Skeletal muscle satellite cell (primary cell): ENCODE data around the gene SSTR5.

Source experiments
- H3K27me3 ChIP-seq: 2 replicates; pipeline ENCODE4 v1.7.0; 2013; ENCODE audit warnings: low read length; ENCODE audit not compliant: control insufficient read depth, insufficient read depth
- H3K36me3 ChIP-seq: 2 replicates; pipeline ENCODE4 v1.7.0; 2013; ENCODE audit warnings: mild to moderate bottlenecking, control low read depth, low read length; ENCODE audit not compliant: insufficient read depth
- H3K4me1 ChIP-seq: 2 replicates; pipeline ENCODE4 v1.7.0; 2013; ENCODE audit warnings: low read length; ENCODE audit not compliant: control insufficient read depth, insufficient read depth
- H3K4me2 ChIP-seq: 2 replicates; pipeline ENCODE4 v1.7.0; 2013; ENCODE audit warnings: mild to moderate bottlenecking, low read length
- H3K4me3 ChIP-seq: 2 replicates; pipeline ENCODE4 v1.7.0; 2013; ENCODE audit warnings: low read length
- H3K9ac ChIP-seq: 2 replicates; pipeline ENCODE4 v1.7.0; 2013; ENCODE audit warnings: mild to moderate bottlenecking, low read depth, low read length, moderate library complexity
- H3K9me3 ChIP-seq: replicated peaks from 2 replicates; pipeline ENCODE4 v1.7.0; 2013; ENCODE audit warnings: mild to moderate bottlenecking, control low read depth, low read length

The SSTR5 gene

DNA sequence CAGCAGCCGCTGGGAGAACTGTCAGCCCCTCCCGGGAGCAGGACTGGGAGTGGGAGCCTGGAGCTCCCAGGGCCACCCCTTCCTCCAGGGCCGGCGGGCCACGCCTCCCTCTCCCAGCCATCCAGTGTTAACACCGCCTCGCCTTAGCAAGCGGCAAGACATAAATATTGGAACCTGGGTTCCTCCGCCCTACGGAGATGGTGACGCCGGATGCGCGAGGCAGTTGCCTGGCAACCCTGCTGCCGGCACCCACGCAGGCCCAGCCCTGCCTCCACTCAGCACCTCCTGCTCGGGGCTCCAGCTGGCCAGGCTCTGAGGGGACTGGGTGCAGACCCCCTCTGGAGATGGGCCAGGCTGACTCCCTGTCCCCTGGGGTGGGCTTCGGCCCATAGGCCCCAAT lies 52.9 kb downstream of the SSTR5 start:
- Histone ChIP-seq H3K27me3 (peaks cover 4% of the 10 kb centered on the region), H3K4me1 (no peaks in the 10 kb centered on the region), H3K9ac (no peak overlapping the region), H3K9me3 (no peaks in the 10 kb centered on the region), H3K4me2 (no peak overlapping the region), H3K4me3 (no peak overlapping the region), H3K36me3 (no peaks in the 10 kb centered on the region)

- Histone ChIP-seq H3K36me3 (no peaks in the 10 kb centered on the region), H3K4me3 (no peak overlapping the region), H3K9me3 (no peaks in the 10 kb centered on the region), H3K27me3 (peaks cover 4% of the 10 kb centered on the region), H3K9ac (no peak overlapping the region), H3K4me2 (no peak overlapping the region), H3K4me1 (no peaks in the 10 kb centered on the region)
Observed at GRCh38 chr16:1126044-1126443, 53.5 kb downstream of the SSTR5 start.

- peaks cover 4% of the 10 kb centered on the region for H3K27me3 ChIP-seq
- H3K9ac ChIP-seq: no peak overlapping the region
- H3K36me3 ChIP-seq: no peaks in the 10 kb centered on the region
- H3K9me3 ChIP-seq: no peaks in the 10 kb centered on the region
- no peaks in the 10 kb centered on the region for H3K4me1 ChIP-seq
- H3K4me3 ChIP-seq: no peak overlapping the region
- H3K4me2 ChIP-seq: no peak overlapping the region
Observed at GRCh38 chr16:1126586-1126985, 54.0 kb downstream of the SSTR5 start.

GRCh38 chr16:1127101-1127500 lies 54.6 kb downstream of the SSTR5 start:
- no peaks in the 10 kb centered on the region for H3K4me1 ChIP-seq
- no peaks in the 10 kb centered on the region for H3K36me3 ChIP-seq
- H3K27me3 ChIP-seq: peaks cover 4% of the 10 kb centered on the region
- no peak overlapping the region for H3K4me2 ChIP-seq
- H3K4me3 ChIP-seq: no peak overlapping the region
- H3K9ac ChIP-seq: no peak overlapping the region
- no peaks in the 10 kb centered on the region for H3K9me3 ChIP-seq

- Histone ChIP-seq H3K4me1 (no peaks in the 10 kb centered on the region), H3K4me2 (no peak overlapping the region), H3K27me3 (peaks cover under 1% of the 10 kb centered on the region), H3K4me3 (no peak overlapping the region), H3K9ac (no peak overlapping the region), H3K36me3 (no peaks in the 10 kb centered on the region), H3K9me3 (no peaks in the 10 kb centered on the region)
Observed at GRCh38 chr16:1127971-1128715, 55.6 kb downstream of the SSTR5 start.

DNA sequence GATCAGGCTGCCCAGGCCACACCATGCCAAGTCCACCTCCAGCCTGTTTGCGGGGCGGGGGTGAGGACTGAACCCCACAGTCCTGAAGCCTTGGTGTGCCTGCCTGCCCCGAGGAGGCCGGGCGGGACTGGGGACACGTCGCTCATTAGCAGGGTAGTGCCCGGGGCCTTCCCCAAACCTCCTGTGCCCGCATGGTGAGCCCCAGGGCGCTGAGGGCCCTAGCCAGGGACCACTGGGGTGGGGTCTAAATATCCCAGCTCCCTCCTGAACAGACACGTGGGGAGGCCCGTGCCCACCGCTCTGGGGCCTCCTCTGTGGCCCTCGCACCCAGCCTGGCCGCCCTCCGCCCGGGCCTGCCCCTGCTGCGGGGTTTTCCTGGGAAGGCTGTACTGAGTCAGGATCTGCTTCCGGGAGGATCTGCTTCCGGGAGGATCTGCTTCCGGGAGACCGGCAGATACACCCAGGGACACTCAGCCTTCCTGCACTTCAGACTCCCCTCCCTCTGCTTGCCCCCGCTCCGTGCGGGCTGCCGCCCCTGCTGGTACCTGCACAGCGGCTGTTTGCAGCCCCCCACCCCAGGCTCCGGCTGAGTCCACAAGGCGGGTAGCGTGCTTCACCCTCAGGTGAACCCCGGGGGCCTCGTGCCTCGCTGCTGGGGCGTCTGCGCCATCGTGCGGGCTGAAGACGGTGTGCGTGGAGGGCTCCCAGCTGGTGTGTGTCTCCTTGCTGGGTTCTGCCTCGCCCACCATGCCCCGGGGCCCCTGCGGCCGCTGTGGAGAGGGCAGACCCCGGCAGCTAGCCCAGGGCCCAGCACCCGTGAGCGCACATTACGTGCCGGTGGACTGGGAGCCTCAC lies 56.8 kb downstream of the SSTR5 start:
- no peak overlapping the region for H3K4me2 ChIP-seq
- H3K27me3 ChIP-seq: peaks cover 12% of the 10 kb centered on the region
- no peaks in the 10 kb centered on the region for H3K9me3 ChIP-seq
- no peaks in the 10 kb centered on the region for H3K36me3 ChIP-seq
- no peak overlapping the region for H3K9ac ChIP-seq
- H3K4me3 ChIP-seq: no peak overlapping the region
- H3K4me1 ChIP-seq: no peaks in the 10 kb centered on the region

- Histone ChIP-seq H3K4me3 (no peak overlapping the region), H3K36me3 (no peaks in the 10 kb centered on the region), H3K4me1 (no peaks in the 10 kb centered on the region), H3K9me3 (no peaks in the 10 kb centered on the region), H3K4me2 (no peak overlapping the region), H3K9ac (no peak overlapping the region), H3K27me3 (peaks cover 15% of the 10 kb centered on the region)
Observed at GRCh38 chr16:1130382-1130781, 57.8 kb downstream of the SSTR5 start.
